GM10266 (cell line): ENCODE results near the gene SIRT6.
"Not testable (repeated sequence)": the region's sequence is repeated elsewhere in the genome, so short reads cannot be mapped to it uniquely, and the experiment has no call there.

Source experiments
- DNase-seq: peaks from one replicate; pipeline ENCODE4 v3.0.0; 2012; ENCODE audit errors: extremely low spot score
- CTCF ChIP-seq: IDR thresholded peaks from 2 replicates; pipeline ENCODE4 v1.5.1; 2012; ENCODE audit warnings: mild to moderate bottlenecking, low read depth; ENCODE audit not compliant: control insufficient read depth, insufficient read depth; ENCODE audit errors: missing control alignments

Gene SIRT6

GRCh38 chr19:4152241-4152998, 29.9 kb downstream of the SIRT6 start:
- no peak for DNase-seq
- no peak for TF ChIP-seq CTCF

DNA sequence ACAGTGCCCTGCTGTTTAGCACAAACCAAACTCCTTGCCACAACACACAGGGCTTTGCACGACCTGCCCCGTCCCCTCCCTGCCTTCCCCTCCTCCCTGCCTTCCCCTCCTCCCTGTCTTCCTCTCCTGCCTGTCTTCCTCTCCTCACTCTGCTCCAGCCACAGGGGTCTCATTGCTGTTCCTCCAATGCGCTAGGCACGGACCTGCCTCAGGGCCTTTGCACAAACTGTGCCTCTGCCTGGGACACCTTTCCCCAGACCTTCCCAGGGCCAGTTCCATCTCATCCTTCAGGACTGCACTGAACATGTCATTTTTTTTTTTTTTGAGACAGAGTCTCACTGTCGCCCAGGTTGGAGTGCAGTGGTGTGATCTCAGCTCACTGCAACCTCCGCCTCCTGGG, 30.7 kb downstream of the SIRT6 start:
- no peak for TF ChIP-seq CTCF
- no peak for DNase-seq

DNA sequence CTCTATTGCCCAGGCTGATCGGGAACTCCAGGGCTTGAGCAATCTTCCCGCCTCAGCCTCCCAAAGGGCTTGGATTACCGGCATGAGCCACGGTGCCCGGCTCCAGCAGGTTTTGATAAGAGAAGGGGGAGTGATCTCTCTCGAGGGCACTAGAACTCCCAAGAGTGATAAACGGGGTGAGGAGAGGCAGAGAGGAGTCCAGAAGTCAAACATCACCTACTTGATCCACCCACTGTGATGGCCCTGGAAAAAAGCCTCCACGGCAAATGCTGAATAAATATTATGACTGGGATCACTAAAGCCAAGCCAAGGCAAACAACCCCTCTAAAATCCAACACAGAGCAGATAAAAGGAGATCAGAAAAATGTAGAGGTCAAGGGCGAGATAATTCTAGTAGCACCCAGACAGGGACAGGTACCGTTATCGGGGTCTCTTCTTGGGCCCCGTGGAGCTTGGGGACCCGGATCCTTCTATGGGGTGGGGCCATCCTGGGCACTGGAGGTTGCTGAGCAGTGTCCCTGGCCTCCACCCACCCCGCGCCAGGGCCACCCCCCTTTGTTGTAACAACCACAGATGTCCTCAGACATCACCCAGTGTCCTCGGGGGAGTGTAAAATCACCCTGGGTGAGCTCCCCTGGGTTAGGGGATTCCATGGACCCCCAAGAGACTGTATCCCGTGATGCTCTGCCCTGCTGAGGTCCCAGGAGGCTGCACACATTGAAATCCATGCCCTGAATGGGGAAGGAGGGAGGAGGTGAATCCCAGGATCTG, 32.7 kb downstream of the SIRT6 start:
- no peak for TF ChIP-seq CTCF

DNA sequence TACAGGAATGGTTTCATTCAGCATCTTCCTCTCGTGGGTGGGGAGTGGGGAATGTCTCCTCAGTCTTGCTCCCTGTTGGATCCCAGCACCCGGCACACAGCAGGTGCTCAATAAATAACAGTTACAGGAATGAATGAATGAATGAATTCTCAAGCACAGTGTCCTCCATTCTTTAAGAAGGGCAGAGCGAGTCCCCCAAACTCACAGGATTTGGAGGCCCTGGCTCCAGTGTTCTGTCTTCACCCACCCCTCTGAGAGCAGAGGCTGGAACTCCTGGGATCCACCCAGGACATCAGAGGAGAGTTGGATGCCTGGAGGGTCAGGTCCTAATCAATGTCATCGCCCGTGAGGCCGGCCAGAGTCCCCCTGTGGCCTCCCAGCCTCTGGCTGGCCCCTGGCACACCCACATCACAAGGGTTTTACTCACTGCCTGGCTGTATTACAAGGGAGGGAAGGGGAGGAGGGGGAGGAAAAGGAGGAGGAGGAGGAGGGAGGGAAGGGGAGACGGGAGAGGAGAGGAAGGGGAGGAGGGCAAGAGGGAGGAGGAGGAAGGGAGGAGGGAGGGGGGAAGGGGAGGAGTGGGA, 37.6 kb downstream of the SIRT6 start:
- no peak for DNase-seq
- TF ChIP-seq CTCF = no peak

More for the DNA sequence above, 32.7 kb downstream of the SIRT6 start:
- no peak for DNase-seq

DNA sequence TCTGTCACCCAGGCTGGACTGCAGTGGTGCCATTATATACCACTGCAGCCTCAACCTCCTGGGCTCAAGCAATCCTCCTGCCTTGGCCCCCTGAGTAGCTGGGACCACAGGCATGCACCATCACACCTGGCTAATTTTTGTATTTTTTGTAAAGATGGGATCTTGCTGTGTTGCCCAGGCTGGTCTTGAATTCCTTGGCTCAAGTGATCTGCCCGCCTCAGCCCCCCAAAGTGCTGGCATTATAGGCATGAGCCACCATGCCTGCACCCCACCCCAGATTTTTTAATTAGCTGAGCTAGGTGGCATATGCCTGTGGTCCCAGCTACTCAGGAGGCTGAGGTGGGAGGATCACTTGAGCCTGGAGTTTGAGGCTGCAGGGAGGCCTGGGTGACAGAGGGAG, 39.4 kb downstream of the SIRT6 start:
- not testable (repeated sequence) for DNase-seq

DNA sequence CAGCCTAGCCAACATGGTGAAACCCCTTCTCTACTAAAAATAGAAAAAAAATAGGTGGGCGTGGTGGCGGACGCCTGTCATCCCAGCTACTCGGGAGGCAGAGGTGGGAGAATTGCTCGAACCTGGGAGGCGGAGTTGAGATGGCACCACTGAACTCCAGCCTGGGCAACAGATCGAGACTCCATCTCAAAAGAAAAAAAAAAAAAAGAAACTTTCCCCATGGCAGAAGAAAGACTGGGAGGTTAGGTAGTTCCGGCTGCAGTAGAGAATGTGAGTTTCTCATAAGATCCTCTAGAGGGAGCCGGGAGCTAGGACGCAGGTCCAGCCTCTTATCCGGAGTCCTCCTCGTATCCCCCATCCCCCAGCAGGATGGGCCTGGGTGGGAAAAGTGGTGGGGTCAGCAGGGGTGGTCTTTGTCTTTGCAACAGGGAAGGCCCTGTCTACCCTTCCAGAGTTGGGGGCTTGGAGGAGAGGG, 42.1 kb downstream of the SIRT6 start:
- peak; percentile 61 for TF ChIP-seq CTCF

GRCh38 chr19:4139614-4140236, 42.6 kb downstream of the SIRT6 start:
- peak; percentile 91 for TF ChIP-seq CTCF
- DNase-seq = peak; percentile 85

More for the DNA sequence above, 42.1 kb downstream of the SIRT6 start:
- DNase-seq = peak; percentile 71
